UCSD-AML1 (cell line): ENCODE data around the gene SLC6A19.
"Not testable (repeated sequence)": the region's sequence is repeated elsewhere in the genome, so short reads cannot be mapped to it uniquely, and the experiment has no call there.

Experiments
- DNase-seq: peaks from one replicate; lab custom pipeline; 2025; ENCODE audit not compliant: unreplicated experiment; lab: John Stamatoyannopoulos, UW

The SLC6A19 gene

DNA sequence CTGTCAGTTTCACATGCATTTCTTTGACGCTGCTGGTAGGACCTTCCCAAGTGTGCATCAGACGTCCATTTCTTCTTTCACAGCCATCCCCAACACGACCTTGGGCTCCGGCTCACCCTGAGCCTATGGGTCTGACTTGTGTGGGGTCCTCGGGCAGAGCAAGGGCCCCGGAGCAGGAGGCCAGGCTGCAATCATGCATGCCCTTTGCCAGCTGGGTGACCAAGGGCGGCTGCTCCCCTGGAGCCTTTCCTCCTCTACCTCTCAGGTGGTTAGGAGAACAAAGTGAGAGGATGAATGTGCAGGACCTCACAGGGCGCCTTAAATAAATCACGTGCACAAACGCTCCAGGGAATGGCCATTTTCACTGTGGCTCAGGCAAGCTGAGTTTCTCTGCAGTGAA is 60.2 kb downstream of the SLC6A19 start:
- DNase-seq = no peak

DNA sequence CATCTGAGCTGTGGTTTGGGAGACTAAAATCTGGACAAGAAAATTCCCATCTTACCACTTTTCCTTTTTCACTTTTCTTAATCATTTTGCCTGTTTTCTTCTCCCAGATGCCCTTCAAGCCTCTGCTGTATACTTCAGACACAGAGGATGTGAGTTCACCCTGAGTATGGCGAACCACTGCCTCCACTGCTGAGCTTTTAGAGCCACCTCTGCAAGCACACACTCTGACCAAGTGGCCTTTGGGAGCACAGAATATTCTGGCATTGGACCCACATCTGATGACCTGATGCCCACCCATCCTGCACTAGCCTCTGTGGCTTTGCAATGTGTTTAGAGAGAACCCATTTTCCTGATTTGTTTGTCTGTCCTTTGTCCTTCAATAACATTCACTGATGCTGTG is 61.0 kb downstream of the SLC6A19 start:
- DNase-seq = no peak

DNA sequence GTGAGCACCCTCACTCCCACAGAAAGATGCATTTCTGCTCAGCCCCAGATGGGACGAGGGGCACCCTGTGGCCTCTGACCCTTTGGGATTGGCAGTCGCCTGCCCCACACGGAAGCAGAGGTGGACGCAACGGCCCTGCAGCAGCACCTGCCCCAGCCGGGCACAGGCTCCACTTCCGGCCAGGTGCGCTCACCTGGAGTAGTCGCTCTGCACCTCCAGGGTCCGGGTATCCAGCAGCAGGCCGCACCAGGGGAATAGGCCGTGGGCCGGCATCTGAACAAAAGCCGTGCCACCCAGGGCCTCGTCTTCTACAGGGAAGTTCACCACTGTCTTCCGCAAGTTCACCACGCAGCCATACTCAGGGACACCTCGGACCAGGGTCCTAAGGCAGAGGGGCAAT is 62.8 kb downstream of the SLC6A19 start:
- DNase-seq = no peak

DNA sequence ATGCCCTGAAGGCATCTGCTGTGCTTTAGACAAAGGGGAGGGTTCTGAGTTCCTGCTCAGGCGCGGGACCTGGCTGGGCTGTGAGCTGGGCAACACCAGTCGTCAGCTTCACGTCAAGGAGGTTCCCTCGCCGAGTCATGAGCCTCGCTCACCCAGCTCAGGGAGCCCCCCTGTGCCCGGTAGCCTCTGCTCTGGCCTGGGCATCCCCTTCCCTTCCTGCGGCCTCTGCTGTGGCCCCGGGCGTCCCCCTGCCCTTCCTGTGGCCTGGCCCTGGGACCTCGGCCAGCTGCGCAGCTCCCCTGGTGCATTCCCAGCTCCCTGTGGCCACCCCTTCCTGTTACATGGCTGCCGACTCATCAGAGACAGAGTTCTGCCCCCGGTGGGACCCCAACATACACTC is 63.6 kb downstream of the SLC6A19 start:
- no peak for DNase-seq

DNA sequence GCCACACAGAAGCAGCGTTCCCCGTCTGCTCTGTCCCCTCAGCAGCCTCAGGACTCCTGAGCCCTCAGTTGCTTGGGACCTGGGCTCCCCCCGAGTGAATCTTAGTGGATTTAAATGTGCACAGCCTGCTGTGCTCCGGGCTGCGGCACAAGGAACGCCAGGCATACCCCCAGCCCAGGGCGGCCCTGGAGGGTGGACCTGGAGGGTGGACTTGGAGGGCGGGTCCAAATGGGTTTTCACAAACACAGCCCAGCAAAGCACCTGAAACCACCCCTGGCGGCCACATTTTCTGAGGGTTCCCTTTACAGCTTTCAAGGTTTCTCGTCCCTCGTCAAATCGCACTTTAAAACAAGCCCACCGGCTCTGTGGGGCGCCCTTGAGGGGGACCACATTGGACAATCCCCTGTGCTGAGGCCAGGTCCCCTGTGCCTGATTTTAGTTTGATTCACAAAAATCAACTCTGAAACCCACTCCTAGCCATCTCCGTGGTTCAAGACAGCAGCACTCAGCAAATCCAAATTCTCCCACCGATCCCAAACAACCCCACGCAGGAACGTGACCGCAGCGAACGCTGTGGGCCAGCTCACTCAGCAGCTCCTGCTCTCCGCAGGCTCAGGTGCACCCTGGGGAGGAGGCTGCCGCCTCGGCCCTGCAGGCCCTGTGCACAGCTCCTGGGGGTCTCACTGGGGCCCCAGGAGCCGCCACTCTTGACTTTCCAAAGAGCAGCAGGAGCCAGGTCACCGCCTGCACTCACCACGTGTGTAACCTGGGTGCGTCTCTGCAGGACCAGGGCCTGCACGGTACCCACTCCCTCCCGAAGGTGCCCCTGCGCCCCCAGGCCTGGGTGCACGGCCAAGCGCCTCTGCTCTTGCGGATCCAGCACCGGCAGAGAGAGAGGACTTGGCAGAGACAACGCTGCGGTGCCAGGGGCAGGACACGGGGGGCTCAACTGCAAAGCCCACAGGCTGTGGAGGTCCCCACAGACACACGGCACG is 64.4 kb downstream of the SLC6A19 start:
- DNase-seq = no peak

DNA sequence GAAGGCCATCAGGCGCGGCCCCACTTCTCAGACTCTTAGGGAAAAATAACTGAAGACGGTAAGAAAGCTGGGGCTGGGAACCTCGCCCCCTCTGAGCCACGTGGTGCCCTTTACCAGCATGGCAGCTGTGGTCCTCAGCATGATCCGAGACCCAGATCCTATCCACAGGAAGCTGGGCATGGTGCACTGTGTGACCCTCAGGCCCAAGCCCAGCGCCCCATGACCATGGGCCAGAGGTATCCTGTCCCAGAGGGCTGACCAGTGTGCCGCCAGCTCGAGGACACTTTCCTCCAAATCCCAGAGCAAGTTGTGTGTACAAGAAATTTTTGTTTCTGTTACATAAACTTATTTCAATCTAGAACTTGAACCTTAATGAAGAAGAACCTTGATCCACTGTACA is 65.4 kb downstream of the SLC6A19 start:
- no peak for DNase-seq

DNA sequence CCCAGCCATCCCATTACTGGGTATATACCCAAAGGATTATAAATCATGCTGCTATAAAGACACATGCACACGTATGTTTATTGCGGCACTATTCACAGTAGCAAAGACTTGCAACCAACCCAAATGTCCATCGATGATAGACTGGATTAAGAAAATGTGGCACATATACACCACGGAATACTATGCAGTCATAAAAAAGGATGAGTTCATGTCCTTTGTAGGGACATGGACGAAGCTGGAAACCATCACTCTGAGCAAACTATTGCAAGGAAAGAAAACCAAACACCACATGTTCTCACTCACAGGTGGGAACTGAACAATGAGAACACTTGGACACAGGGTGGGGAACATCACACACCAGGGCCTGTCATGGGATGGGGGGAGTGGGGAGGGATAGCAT is 66.1 kb downstream of the SLC6A19 start:
- DNase-seq = not testable (repeated sequence)

DNA sequence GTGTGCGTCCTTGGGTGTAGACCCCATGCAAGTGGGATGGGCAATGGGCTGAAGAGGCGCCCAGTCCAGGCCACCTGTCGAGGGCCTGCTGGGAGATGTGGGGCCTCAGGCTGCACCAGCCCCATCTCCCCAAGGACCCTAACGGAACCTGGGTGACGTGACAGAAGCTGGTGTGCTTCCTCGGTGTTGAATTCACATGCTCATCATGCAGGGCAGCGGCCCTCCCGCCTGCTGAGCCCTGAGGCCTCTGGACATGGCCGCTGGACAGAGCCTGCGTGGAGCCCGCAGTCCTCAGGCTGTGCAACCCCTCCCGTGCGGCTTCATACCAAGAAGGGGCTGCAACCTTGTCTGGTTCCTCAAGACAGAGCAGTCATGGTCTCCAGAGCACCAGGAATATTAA is 66.7 kb downstream of the SLC6A19 start:
- no peak for DNase-seq

DNA sequence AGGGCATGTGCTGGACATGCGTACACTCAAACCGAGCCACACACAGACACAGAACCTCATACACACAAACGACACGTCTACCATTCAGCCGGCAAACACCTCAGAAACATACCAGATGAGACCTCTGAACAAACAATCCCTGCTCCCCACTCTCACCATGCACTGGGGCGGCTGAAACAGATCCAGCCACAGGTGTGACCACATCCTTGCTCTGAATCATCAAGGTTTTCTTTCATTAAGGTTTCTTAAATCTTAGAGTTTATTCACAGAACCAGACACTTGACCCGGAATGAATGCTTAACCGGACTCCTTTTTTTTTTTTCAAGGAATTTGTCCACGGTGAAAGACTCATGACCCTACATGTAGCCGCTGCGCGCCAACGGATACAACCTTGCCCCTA is 67.3 kb downstream of the SLC6A19 start:
- no peak for DNase-seq

DNA sequence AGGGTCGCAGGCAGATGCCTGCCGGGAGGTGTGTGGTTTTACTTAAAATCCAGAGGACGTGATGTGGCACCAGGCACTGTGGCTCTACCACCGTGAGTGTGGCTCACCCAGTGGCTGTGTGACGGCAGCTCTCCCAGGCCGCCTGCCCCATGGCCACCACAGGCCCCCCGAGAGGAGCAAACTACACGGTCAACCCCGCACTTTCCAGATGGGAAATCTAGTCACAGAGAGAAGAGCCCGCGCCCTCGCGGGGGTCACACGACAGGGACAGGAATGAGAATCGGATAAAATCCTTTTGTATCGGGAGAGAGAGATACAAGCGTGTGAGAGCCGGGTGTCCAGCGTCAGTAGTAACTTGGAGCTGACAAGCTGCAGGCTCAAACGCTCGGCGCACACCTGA is 69.0 kb downstream of the SLC6A19 start:
- no peak for DNase-seq

DNA sequence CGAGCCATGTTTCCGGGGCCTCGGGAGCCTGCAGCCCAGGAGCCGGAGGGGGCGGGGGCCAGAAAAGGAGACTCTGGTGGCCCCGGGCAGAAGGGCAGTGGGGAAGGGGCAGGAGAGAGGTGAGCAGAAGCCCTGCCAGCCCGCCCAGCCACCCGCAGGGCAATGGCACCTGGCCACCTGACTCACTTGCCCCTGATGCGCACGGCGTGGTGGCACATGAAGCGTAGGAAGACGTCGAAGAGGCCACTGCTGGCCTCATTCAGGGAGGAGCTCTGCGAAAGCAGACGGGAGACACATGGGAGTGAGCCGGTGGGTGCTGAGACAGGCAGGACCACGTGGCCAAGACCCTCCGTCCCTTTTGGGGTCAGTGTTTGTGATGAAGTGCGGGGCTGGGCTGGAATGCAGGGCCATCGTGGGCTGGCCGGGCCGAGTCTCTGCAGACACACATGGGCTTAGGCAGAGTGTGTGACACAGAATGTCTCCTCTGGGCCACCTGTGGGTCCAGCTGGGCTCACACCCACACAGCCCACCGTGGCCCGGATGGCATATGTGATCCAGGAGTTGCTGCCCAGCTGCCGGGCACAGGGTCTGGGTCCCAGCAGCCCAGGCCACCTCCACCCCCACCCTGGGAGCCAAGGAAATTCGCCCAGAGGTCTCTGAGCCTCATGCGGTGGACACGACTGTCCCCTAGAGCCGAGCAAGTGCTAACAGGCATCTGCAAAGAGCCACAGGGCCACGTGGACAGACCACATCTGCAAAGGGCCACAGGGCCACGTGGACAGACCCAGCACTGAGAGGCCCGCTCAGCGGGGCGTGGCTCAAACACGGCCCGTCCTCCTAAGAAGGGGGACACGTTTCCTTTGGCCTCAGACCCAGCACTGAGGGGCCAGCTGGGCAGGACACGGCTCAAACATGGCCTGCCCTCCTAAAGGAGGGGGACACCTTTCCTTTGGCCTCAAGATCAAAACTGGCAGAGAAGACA is 69.8 kb downstream of the SLC6A19 start:
- no peak for DNase-seq

DNA sequence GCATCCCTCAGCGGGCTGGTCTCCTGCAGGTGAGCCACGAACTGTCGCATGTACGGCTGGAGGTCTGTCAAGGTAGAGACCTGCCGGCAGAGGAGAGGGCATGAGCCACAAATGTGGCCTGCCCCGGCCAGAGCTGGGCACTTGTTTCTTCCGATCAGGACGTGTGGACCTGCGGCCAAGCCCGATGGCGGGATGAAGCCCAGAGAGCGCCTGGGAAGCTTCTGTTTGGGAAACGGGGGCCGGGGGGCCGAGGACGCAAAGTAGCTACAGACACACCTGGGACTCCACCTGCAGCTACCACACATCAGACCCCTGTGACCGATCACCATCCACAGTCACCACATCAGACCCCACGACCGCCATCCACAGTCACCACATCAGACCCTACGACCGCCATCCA is 70.8 kb downstream of the SLC6A19 start:
- DNase-seq = no peak

DNA sequence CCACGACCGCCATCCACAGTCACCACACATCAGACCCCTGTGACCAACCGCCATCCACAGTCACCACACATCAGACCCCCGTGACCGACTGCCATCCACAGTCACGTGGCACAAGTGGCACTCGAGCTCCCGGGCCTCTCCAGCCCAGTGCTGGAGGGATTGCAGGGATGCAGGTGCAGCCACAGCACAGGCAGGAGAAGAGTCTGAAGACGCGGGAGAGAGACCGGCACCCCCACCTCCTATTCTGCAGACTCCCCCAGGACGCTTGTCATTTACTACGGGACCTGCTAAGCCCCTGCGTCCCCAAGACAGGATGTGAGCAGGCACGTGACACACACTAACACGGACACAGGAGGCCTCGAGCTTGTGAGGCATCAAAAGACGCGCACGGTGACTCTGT is 72.3 kb downstream of the SLC6A19 start:
- no peak for DNase-seq

DNA sequence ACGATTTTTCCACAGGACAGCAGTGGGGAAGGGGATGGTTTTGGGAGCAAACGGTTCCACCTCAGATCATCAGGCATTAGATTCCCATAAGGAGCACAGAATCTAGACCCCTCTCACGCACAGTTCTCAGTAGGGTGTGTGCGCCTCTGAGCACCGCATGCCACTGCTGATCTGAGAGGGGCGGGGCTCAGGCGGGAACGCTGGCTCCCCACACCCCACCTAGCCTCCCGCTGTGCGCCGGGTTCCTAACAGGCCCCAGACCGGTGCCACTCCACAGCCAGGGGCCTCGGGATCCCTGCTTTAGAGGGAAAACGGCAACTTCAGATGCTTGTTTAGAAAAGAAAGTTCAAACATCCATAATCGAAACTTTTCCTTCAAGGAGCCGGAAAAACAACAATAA is 73.1 kb downstream of the SLC6A19 start:
- no peak for DNase-seq
